HUDEP-2 (cell line): ENCODE results near the gene DR1.
"Not testable (repeated sequence)": the region's sequence is repeated elsewhere in the genome, so short reads cannot be mapped to it uniquely, and the experiment has no call there.

Experiments
- DNase-seq, 76 experiments: peaks; one replicate each; lab custom pipeline; 2025; ENCODE audit not compliant: unreplicated experiment in 76 of 76; lab: John Stamatoyannopoulos, UW

The DR1 gene

GRCh38 chr1:93374334-93375106 lies 28.8 kb downstream of the DR1 start:
- DNase-seq = no peak

GRCh38 chr1:93384656-93385055 lies 38.9 kb downstream of the DR1 start:
- no peak for DNase-seq

- DNase-seq = not testable (repeated sequence)
These were observed 40.6 kb downstream of the DR1 start for GRCh38 chr1:93386268-93386667.

- no peak for DNase-seq
These were observed 48.8 kb downstream of the DR1 start for GRCh38 chr1:93394514-93394913.

GRCh38 chr1:93395195-93395594 lies 49.5 kb downstream of the DR1 start:
- DNase-seq = no peak

GRCh38 chr1:93399781-93400180 lies 54.1 kb downstream of the DR1 start:
- DNase-seq = no peak

- DNase-seq = no peak
These were observed 62.5 kb downstream of the DR1 start for GRCh38 chr1:93408203-93408602.

- no peak for DNase-seq
These were observed 65.3 kb downstream of the DR1 start for GRCh38 chr1:93411000-93411399.

GRCh38 chr1:93414749-93415148 lies 69.0 kb downstream of the DR1 start:
- DNase-seq = peak in 10 of 76 experiments; percentile 0 to 30 (median 12)

GRCh38 chr1:93415296-93415695 lies 69.6 kb downstream of the DR1 start:
- no peak for DNase-seq

- no peak for DNase-seq
These were observed 70.5 kb downstream of the DR1 start for GRCh38 chr1:93416183-93416582.
